K562 (cell line): Measurements from ENCODE around the gene AKR1C3. TPM values are rescaled to one million over a fixed set of nuclear protein-coding genes. Genes with fewer than 3 reads are reported as not detected.

Source experiments
- ATAC-seq: fragments of 200-7000 bp; cut with Tn5 transposase; 3 replicates; pipeline ENCODE4 v1.9.1; 2020; ENCODE audit warnings: moderate library complexity
- BruUV-seq: library from RNA; stranded (reverse); fragments of 400-500 nt; replicated peaks from 2 replicates; lab custom pipeline; 2021; lab: Mats Ljungman, UMichigan
- CTCF ChIA-PET: fragments of 300-600 bp; formaldehyde crosslinking; extraction: SDS; loops from one replicate; lab custom pipeline; 2021; ENCODE audit warnings: low intra/inter-chr PET ratio; lab: Yijun Ruan, JAX
- POLR2A ChIA-PET: fragments of 300-600, 350-650 bp; sonication (Branson Sonifier 250); formaldehyde crosslinking; extraction: SDS; loops from one replicate; lab custom pipeline; 2021; ENCODE audit warnings: antibody characterized with exemption, inconsistent platforms; lab: Yijun Ruan, JAX
- DNase-seq, 4 experiments: peaks; one replicate each; pipeline versions ENCODE4 v3.0.0 to v3.0.0-alpha.2; 2011 to 2018; ENCODE audit warnings: low spot score in 3 of 4, mixed read lengths in 3 of 4; ENCODE audit errors: extremely low read depth in 1 of 4
- FAIRE-seq: peaks from 2 replicates; lab custom pipeline; 2011; peaks lifted over from hg19 to GRCh38; lab: Jason Lieb, UNC
- H2AFZ ChIP-seq: 2 replicates; pipeline ENCODE4 v1.6.0; 2011; ENCODE audit warnings: low read depth, low read length, control low read depth, inconsistent platforms
- H3K27ac ChIP-seq: fragments of 200-600 bp; 3 replicates; pipeline ENCODE4 v1.8.0; 2011; ENCODE audit warnings: low read depth, mild to moderate bottlenecking, control low read depth, inconsistent platforms, low read length, moderate library complexity, mixed read lengths; ENCODE audit errors: extremely low read depth
- H3K27me3 ChIP-seq, 2 experiments: fragments of 300-600 bp in 1 of 2; 2 replicates in 1 of 2; 3 replicates in 1 of 2; pipeline versions ENCODE4 v1.6.0 to v1.8.0; 2011; ENCODE audit warnings: inconsistent platforms in 2 of 2, low read length in 2 of 2, mild to moderate bottlenecking in 1 of 2, mixed read lengths in 1 of 2, moderate library complexity in 1 of 2; ENCODE audit not compliant: control insufficient read depth in 2 of 2, insufficient read depth in 2 of 2
- H3K36me3 ChIP-seq: fragments of 300-600 bp; 3 replicates; pipeline ENCODE4 v1.8.0; 2011; ENCODE audit warnings: mild to moderate bottlenecking, low read length, inconsistent platforms; ENCODE audit not compliant: control insufficient read depth, insufficient read depth
- H3K4me1 ChIP-seq, 2 experiments: fragments of 200-600 bp in 1 of 2; replicated peaks in 1 of 2; 2 replicates in 1 of 2; 3 replicates in 1 of 2; pipeline versions ENCODE4 v1.5.1 to v1.8.0; 2011; ENCODE audit warnings: inconsistent platforms in 2 of 2, low read length in 2 of 2, mild to moderate bottlenecking in 1 of 2, mixed read lengths in 1 of 2, moderate library complexity in 1 of 2; ENCODE audit not compliant: control insufficient read depth in 2 of 2, insufficient read depth in 2 of 2
- H3K4me2 ChIP-seq: 2 replicates; pipeline ENCODE4 v1.6.1; 2011; ENCODE audit warnings: low read length, control low read depth, inconsistent platforms, mixed read lengths; ENCODE audit not compliant: insufficient read depth
- H3K4me3 ChIP-seq: fragments of 200-600 bp; sonication (generic), shearing (Covaris generic); 2 replicates; pipeline ENCODE4 v1.5.1; 2016; ENCODE audit warnings: control low read depth, inconsistent platforms
- H3K79me2 ChIP-seq: fragments of 200-600 bp; 3 replicates; pipeline ENCODE4 v1.8.0; 2011; ENCODE audit warnings: low read length, inconsistent platforms; ENCODE audit not compliant: control insufficient read depth, insufficient read depth
- H3K9ac ChIP-seq, 2 experiments: 2 replicates each; pipeline versions ENCODE4 v1.6.0 to v1.6.1; 2011; ENCODE audit warnings: low read depth in 2 of 2, low read length in 2 of 2, control low read depth in 1 of 2, inconsistent platforms in 1 of 2, mild to moderate bottlenecking in 1 of 2, mixed read lengths in 1 of 2; ENCODE audit not compliant: insufficient read depth in 1 of 2
- H3K9me1 ChIP-seq: one replicate; pipeline ENCODE4 v1.6.0; 2011; ENCODE audit warnings: inconsistent platforms, mild to moderate bottlenecking, low read length, moderate library complexity; ENCODE audit not compliant: control insufficient read depth, insufficient read depth
- H3K9me3 ChIP-seq: replicated peaks from 2 replicates; pipeline ENCODE4 v1.5.1; 2011; ENCODE audit warnings: low read depth, low read length, inconsistent platforms; ENCODE audit not compliant: control insufficient read depth, insufficient read depth
- H4K20me1 ChIP-seq: replicated peaks from 2 replicates; pipeline ENCODE4 v1.6.1; 2011; ENCODE audit warnings: low read length, inconsistent platforms, mixed read lengths; ENCODE audit not compliant: control insufficient read depth, insufficient read depth
- CBX3 ChIP-seq, 2 experiments: IDR thresholded peaks; 1 replicate in 1 of 2; 2 replicates in 1 of 2; pipeline ENCODE4 v1.6.1; 2012; ENCODE audit warnings: inconsistent platforms in 2 of 2, low read length in 2 of 2, borderline replicate concordance in 1 of 2, control low read depth in 1 of 2
- ELF4 ChIP-seq: fragments of 450-650 bp; formaldehyde crosslinking; IDR thresholded peaks from 2 replicates; pipeline ENCODE4 v1.4.0; 2022; ENCODE audit warnings: missing genetic modification characterization
- FOSL1 ChIP-seq: fragments of 200-800 bp; sonication (Bioruptor generic); conservative IDR thresholded peaks from 2 replicates; pipeline ENCODE4 v1.6.1; 2016; ENCODE audit warnings: missing genetic modification characterization, missing compliant biosample characterization
- GABPB1 ChIP-seq: sonication (generic); formaldehyde crosslinking; IDR thresholded peaks from 2 replicates; pipeline ENCODE4 v1.8.0; 2022; ENCODE audit warnings: mild to moderate bottlenecking, missing genetic modification reagents
- HINFP ChIP-seq: fragments of 450-650 bp; conservative IDR thresholded peaks from 2 replicates; pipeline ENCODE4 v1.6.1; 2016; ENCODE audit warnings: missing genetic modification characterization, low read depth, mild to moderate bottlenecking, control low read depth, missing compliant biosample characterization
- MTF1 ChIP-seq: fragments of 250-450 bp; sonication (Bioruptor Pico); IDR thresholded peaks from 2 replicates; pipeline ENCODE4 v1.9.0; 2021; ENCODE audit warnings: moderate library complexity, mild to moderate bottlenecking, inconsistent platforms, borderline replicate concordance
- RBM14 ChIP-seq: fragments of 200-400 bp; formaldehyde crosslinking; IDR thresholded peaks from 2 replicates; pipeline ENCODE4 v1.6.1; 2018; ENCODE audit warnings: low read depth, mild to moderate bottlenecking, low read length, moderate library complexity, borderline replicate concordance; ENCODE audit not compliant: insufficient read depth
- RFX1 ChIP-seq: fragments of 450-650 bp; IDR thresholded peaks from 2 replicates; pipeline ENCODE4 v1.6.1; 2016; ENCODE audit warnings: mild to moderate bottlenecking, moderate library complexity
- SMAD4 ChIP-seq: fragments of 250-450 bp; sonication (Bioruptor Pico); conservative IDR thresholded peaks from 2 replicates; pipeline ENCODE4 v1.8.0; 2021; ENCODE audit warnings: inconsistent platforms, mild to moderate bottlenecking, moderate library complexity
- TBP ChIP-seq: optimal IDR thresholded peaks from 2 replicates; pipeline ENCODE3; 2011; ENCODE audit warnings: low read depth, low read length, improper control_type of control experiment
- ZNF274 ChIP-seq: IDR thresholded peaks from 2 replicates; pipeline ENCODE4 v1.6.1; 2011; ENCODE audit warnings: low read depth, mild to moderate bottlenecking, low read length, moderate library complexity, borderline replicate concordance
- ZNF583 ChIP-seq: fragments of 250-450 bp; sonication (Bioruptor Pico); IDR thresholded peaks from 2 replicates; pipeline ENCODE4 v1.4.0; 2020
- WGBS: fragments of 100-300 bp; shearing (Covaris generic); methylation state at CpG from one replicate; pipeline ENCODE4 v1.1.6; 2016; ENCODE audit warnings: low coverage, mixed read lengths; ENCODE audit not compliant: insufficient coverage; ENCODE audit errors: missing lambda C conversion rate; 5-methylcytosine and 5-hydroxymethylcytosine counted together
- in situ Hi-C: fragments of 300-500 bp; cut with MboI; formaldehyde crosslinking; loops from 4 replicates; pipeline ENCODE4 v1.15.0; 2018; ENCODE audit warnings: inconsistent platforms, mixed read lengths
- intact Hi-C: fragments of 100-400 bp; cut with micrococcal nuclease; formaldehyde crosslinking; loops from 2 replicates; pipeline ENCODE4 v1.14.2; 2022
- polyA plus RNA-seq, 8 experiments: library from polyadenylated mRNA; depleted of rRNA in 4 of 8; stranded (reverse) in 5 of 8; unstranded in 3 of 8; fragments of >200 nt; fragmentation: Nextera tagmentation in 2 of 8; fragmentation: Illumina TruSeq in 1 of 8; extraction: Ambion mirVana in 2 of 8; extraction: Trizol in 1 of 8; gene quantifications; 2 replicates each; pipeline versions ENCODE4 v1.2.1 to v1.2.3, GENCODE V29; 2011 to 2014; ENCODE audit warnings: inconsistent platforms in 1 of 8, missing spikeins in 1 of 8
- total RNA-seq, 7 experiments: library from RNA; depleted of rRNA in 6 of 7; stranded (reverse); fragments of >200 nt in 6 of 7; fragmentation: Illumina TruSeq in 2 of 7; extraction: Trizol in 2 of 7; gene quantifications; 2 replicates each; pipeline versions ENCODE4 v1.2.1 to v1.2.3, GENCODE V29; 2011 to 2021; ENCODE audit warnings: low replicate concordance in 1 of 7
- TF ChIP-seq, protein P1 (sequence below): conservative IDR thresholded peaks from 2 replicates; pipeline ENCODE4 v1.6.1; 2011; ENCODE audit warnings: low read depth, mild to moderate bottlenecking, low read length; ENCODE audit not compliant: control insufficient read depth
- TF ChIP-seq, protein P2 (sequence below): fragments of 250-450 bp; sonication (Bioruptor Pico); IDR thresholded peaks from 2 replicates; pipeline ENCODE4 v1.9.0; 2021; ENCODE audit warnings: mild to moderate bottlenecking, inconsistent platforms

Gene AKR1C3
- total and polyA plus RNA-seq, 9 of the 15 experiments (the other 6 are each of a cell fraction or from before 2014, with no cell fraction given), result 4.6 to 20.4 (median 10.1) TPM

DNA sequence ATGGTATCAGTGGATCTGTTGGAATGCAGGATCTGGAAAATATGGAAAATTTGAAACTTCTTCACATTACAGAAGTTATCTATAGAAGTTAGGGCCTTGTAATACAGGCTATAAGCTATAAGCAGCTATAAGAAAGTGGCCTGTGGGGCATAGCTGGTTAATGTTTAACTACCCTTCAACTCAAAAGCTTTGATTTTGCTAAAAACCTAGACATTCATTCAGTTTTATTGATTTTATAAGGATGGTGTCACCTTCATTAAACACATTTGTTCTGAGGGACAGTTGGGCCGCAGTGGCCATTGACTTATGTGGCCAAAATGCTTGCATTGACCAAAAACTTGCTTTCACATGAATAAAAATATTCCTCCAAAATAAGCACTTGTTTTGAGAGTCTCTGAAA is 13.1 kb upstream of the AKR1C3 start (continued):
- TF ChIP-seq HINFP (tag), result no peak
- no peak for TF ChIP-seq ZNF274
- no peak for TF ChIP-seq ZNF583 (CRISPR knock-in tag)
- no peak for TF ChIP-seq RBM14
- TF ChIP-seq ELF4 (CRISPR knock-in tag), result no peak
- TF ChIP-seq, all 486 proteins: peak for 0

- DNase-seq (no peak), ATAC-seq (no peak), FAIRE-seq (no peak)
- POLR2A ChIA-PET, result no interaction called here
- Histone ChIP-seq H3K27me3 (no peaks in the 10 kb centered on the region), H3K9ac (no peak overlapping the region), H3K4me3 (no peak overlapping the region), H3K36me3 (no peaks in the 10 kb centered on the region), H3K9me1 (no peaks in the 10 kb centered on the region), H3K4me2 (no peak overlapping the region), H3K9me3 (peaks cover 7% of the 10 kb centered on the region), H3K4me1 (no peaks in the 10 kb centered on the region), H2AFZ (no peak overlapping the region), H3K79me2 (no peaks in the 10 kb centered on the region), H4K20me1 (no peaks in the 10 kb centered on the region), H3K27ac (no peak overlapping the region)
- in situ Hi-C loops (no loop called here), intact Hi-C loops (no loop called here)
- WGBS, result 57% methylated on average over 2 of the region's 2 CpGs
- no TSS peak for BruUV-seq
- CTCF ChIA-PET, result no interaction called here
- TF ChIP-seq TBP, result no peak
- no peak for TF ChIP-seq MTF1 (CRISPR knock-in tag)
- no peak for TF ChIP-seq CBX3 (IDR thresholded peaks at IDR 0.05; ENCODE audit: borderline replicate concordance in 1 of 2, low read length in 2 of 2)
- TF ChIP-seq, protein P1, sequence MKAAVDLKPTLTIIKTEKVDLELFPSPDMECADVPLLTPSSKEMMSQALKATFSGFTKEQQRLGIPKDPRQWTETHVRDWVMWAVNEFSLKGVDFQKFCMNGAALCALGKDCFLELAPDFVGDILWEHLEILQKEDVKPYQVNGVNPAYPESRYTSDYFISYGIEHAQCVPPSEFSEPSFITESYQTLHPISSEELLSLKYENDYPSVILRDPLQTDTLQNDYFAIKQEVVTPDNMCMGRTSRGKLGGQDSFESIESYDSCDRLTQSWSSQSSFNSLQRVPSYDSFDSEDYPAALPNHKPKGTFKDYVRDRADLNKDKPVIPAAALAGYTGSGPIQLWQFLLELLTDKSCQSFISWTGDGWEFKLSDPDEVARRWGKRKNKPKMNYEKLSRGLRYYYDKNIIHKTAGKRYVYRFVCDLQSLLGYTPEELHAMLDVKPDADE, result no peak
- no peak for TF ChIP-seq RFX1
- no peak for TF ChIP-seq FOSL1 (tag)
- TF ChIP-seq, protein P2, sequence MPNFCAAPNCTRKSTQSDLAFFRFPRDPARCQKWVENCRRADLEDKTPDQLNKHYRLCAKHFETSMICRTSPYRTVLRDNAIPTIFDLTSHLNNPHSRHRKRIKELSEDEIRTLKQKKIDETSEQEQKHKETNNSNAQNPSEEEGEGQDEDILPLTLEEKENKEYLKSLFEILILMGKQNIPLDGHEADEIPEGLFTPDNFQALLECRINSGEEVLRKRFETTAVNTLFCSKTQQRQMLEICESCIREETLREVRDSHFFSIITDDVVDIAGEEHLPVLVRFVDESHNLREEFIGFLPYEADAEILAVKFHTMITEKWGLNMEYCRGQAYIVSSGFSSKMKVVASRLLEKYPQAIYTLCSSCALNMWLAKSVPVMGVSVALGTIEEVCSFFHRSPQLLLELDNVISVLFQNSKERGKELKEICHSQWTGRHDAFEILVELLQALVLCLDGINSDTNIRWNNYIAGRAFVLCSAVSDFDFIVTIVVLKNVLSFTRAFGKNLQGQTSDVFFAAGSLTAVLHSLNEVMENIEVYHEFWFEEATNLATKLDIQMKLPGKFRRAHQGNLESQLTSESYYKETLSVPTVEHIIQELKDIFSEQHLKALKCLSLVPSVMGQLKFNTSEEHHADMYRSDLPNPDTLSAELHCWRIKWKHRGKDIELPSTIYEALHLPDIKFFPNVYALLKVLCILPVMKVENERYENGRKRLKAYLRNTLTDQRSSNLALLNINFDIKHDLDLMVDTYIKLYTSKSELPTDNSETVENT (CRISPR knock-in tag), result no peak
- TF ChIP-seq GABPB1 (CRISPR knock-in tag), result no peak
- TF ChIP-seq SMAD4 (CRISPR knock-in tag), result no peak
These were observed 5.4 kb upstream of the AKR1C3 start for GRCh38 chr10:5088703-5089261.
